ENCODE results near the gene GNB4.

DNA sequence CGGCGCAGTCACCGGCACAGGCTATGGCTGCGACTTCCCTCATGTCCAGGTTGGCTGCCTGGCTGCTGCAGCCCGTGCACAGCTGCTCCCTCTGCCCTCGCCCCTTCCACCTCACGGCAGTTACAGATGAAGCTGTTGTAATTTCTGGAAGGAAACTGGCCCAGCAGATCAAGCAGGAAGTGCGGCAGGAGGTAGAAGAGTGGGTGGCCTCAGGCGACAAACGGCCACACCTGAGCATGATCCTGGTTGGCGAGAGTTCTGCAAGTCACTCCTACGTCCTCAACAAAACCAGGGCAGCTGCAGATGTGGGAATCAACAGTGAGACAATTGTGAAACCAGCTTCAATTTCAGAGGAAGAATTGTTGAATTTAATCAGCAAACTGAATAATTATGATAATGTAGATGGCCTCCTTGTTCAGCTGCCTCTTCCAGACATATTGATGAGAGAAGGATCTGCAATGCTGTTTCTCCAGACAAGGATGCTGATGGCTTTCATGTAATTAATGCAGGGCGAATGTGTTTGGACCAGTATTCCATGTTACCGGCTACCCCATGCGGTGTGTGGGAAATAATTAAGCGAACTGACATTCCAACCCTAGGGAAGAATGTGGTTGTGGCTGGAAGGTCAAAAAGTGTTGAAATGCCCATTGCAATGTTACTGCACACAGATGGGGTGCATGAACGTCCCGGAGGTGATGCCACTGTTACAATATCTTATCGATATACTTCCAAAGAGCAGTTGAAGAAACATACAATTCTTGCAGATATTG is 13.2 kb upstream of the GNB4 start:
- TF ChIP-seq, protein P1, sequence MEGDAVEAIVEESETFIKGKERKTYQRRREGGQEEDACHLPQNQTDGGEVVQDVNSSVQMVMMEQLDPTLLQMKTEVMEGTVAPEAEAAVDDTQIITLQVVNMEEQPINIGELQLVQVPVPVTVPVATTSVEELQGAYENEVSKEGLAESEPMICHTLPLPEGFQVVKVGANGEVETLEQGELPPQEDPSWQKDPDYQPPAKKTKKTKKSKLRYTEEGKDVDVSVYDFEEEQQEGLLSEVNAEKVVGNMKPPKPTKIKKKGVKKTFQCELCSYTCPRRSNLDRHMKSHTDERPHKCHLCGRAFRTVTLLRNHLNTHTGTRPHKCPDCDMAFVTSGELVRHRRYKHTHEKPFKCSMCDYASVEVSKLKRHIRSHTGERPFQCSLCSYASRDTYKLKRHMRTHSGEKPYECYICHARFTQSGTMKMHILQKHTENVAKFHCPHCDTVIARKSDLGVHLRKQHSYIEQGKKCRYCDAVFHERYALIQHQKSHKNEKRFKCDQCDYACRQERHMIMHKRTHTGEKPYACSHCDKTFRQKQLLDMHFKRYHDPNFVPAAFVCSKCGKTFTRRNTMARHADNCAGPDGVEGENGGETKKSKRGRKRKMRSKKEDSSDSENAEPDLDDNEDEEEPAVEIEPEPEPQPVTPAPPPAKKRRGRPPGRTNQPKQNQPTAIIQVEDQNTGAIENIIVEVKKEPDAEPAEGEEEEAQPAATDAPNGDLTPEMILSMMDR (IDR thresholded peaks at IDR 0.05) = no peak
- TF ChIP-seq POLR2A (IDR thresholded peaks at IDR 0.05) (no peak), POLR2AphosphoS5 (IDR thresholded peaks at IDR 0.05) (no peak)
